Tibial nerve (tissue), 4 donors: ENCODE results near the gene CSNK1G3. TPM values are rescaled to one million over a fixed set of nuclear protein-coding genes. Genes with fewer than 3 reads are reported as not detected.
A peak's percentile ranks its signal among the peaks of the same experiment; 100 is the strongest.

ENCODE experiments used
- DNase-seq, 2 donors: peaks; one replicate each; pipeline ENCODE4 v3.0.0-alpha.2; 2019; ENCODE audit warnings: low spot score in 2 of 2
- H3K27ac ChIP-seq, 4 donors: fragments of 200-600 bp; sonication (generic) in 3 of 4; one replicate each; pipeline ENCODE4 v1.5.1; 2017 to 2019; ENCODE audit warnings: mild to moderate bottlenecking in 1 of 4
- H3K27me3 ChIP-seq, 2 donors: fragments of 200-600 bp; sonication (generic) in 1 of 2; one replicate each; pipeline versions ENCODE4 v1.5.1 to v1.6.0; 2017 to 2019
- H3K36me3 ChIP-seq, 3 donors: fragments of 200-600 bp; sonication (generic); one replicate each; pipeline ENCODE4 v1.5.1; 2018 to 2019
- H3K4me1 ChIP-seq, 4 donors: fragments of 200-600 bp; sonication (generic) in 3 of 4; one replicate each; pipeline ENCODE4 v1.5.1; 2017 to 2019
- H3K4me3 ChIP-seq, 4 donors: fragments of 200-600 bp; sonication (generic) in 3 of 4; one replicate each; pipeline ENCODE4 v1.5.1; 2017 to 2019; ENCODE audit warnings: mild to moderate bottlenecking in 1 of 4, moderate library complexity in 1 of 4
- H3K9me3 ChIP-seq, 4 donors: fragments of 200-600 bp; sonication (generic) in 3 of 4; one replicate each; pipeline ENCODE4 v1.5.1; 2017 to 2019
- CTCF ChIP-seq, 5 experiments: fragments of 200-600 bp in 3 of 5; fragments of 450-650 bp in 2 of 5; sonication (generic) in 3 of 5; IDR thresholded peaks; one replicate each; pipeline ENCODE4 v1.5.1; 2016 to 2019; ENCODE audit warnings: antibody characterized with exemption in 5 of 5, mild to moderate bottlenecking in 3 of 5, moderate library complexity in 2 of 5
- EP300 ChIP-seq, 2 donors: sonication (generic); formaldehyde crosslinking; IDR thresholded peaks; one replicate each; pipeline ENCODE4 v1.6.1; 2017; ENCODE audit warnings: antibody characterized with exemption in 2 of 2, mild to moderate bottlenecking in 1 of 2
- POLR2A ChIP-seq, 2 donors: fragments of 450-650 bp; IDR thresholded peaks; one replicate each; pipeline ENCODE4 v1.6.1; 2017; ENCODE audit warnings: antibody characterized with exemption in 2 of 2, mild to moderate bottlenecking in 2 of 2, moderate library complexity in 2 of 2
- WGBS, 2 donors: methylation state at CpG; one replicate each; pipeline ENCODE4 v1.1.5; 2018; 5-methylcytosine and 5-hydroxymethylcytosine counted together
- total RNA-seq, 4 donors: library from RNA; depleted of rRNA; stranded (reverse); fragments of >200 nt; gene quantifications; one replicate each; pipeline ENCODE4 v1.1.0, GENCODE V29; 2016

The CSNK1G3 gene
- total RNA-seq, 4 donors from 2014 or later = 34.5 to 48.1 (median 39.5) TPM

GRCh38 chr5:123610209-123610608 lies 98.2 kb downstream of the CSNK1G3 start:
- no peak for TF ChIP-seq CTCF (IDR thresholded peaks at IDR 0.05)
- no peak for TF ChIP-seq EP300 (IDR thresholded peaks at IDR 0.05)
- no peak for TF ChIP-seq POLR2A (IDR thresholded peaks at IDR 0.05)
- 91 to 92% methylated on average over 2 of the region's 2 CpGs for WGBS, 2 donors
- peaks cover 0 to 13% (median 2%) of the 10 kb centered on the region in 4 donors for H3K4me1 ChIP-seq
- no peak overlapping the region for H3K4me3 ChIP-seq
- peak overlapping the region in 1 of 4 donors; percentile 32 for H3K27ac ChIP-seq
- H3K36me3 ChIP-seq = peaks cover 0 to 16% (median 6%) of the 10 kb centered on the region in 3 donors
- H3K9me3 ChIP-seq = no peaks in the 10 kb centered on the region
- no peak for DNase-seq
- H3K27me3 ChIP-seq = no peaks in the 10 kb centered on the region

GRCh38 chr5:123610665-123611405 lies 98.9 kb downstream of the CSNK1G3 start:
- Histone ChIP-seq H3K27ac (peak overlapping the region in 1 of 4 donors; percentile 32), H3K4me1 (peaks cover 0 to 13% (median 2%) of the 10 kb centered on the region in 4 donors), H3K36me3 (peaks cover 0 to 18% (median 6%) of the 10 kb centered on the region in 3 donors), H3K4me3 (no peak overlapping the region), H3K27me3 (no peaks in the 10 kb centered on the region), H3K9me3 (no peaks in the 10 kb centered on the region)
- 37 to 39% methylated on average over 5 of the region's 5 CpGs for WGBS, 2 donors
- TF ChIP-seq POLR2A (IDR thresholded peaks at IDR 0.05) (no peak), CTCF (IDR thresholded peaks at IDR 0.05) (peak; percentile 85 to 96 (median 90)), EP300 (IDR thresholded peaks at IDR 0.05) (no peak)
- DNase-seq = peak in 1 of 2 donors; percentile 72

- WGBS, 2 donors = 56 to 64% methylated on average over 1 of the region's 1 CpG
- no peak for TF ChIP-seq POLR2A (IDR thresholded peaks at IDR 0.05)
- TF ChIP-seq CTCF (IDR thresholded peaks at IDR 0.05) = no peak
- no peak for TF ChIP-seq EP300 (IDR thresholded peaks at IDR 0.05)
These were observed 99.4 kb downstream of the CSNK1G3 start for GRCh38 chr5:123611406-123611709.

GRCh38 chr5:123617561-123617960 lies 105.6 kb downstream of the CSNK1G3 start:
- TF ChIP-seq CTCF (IDR thresholded peaks at IDR 0.05) = no peak
- TF ChIP-seq EP300 (IDR thresholded peaks at IDR 0.05) = no peak
- no peak for TF ChIP-seq POLR2A (IDR thresholded peaks at IDR 0.05)
- Histone ChIP-seq H3K27me3 (no peaks in the 10 kb centered on the region), H3K36me3 (peaks cover 0 to 14% (median 0%) of the 10 kb centered on the region in 3 donors), H3K4me1 (no peaks in the 10 kb centered on the region), H3K27ac (peak overlapping the region in 1 of 4 donors; percentile 29), H3K9me3 (no peaks in the 10 kb centered on the region), H3K4me3 (no peak overlapping the region)
- no peak for DNase-seq

More at GRCh38 chr5:123611406-123611709, 99.4 kb downstream of the CSNK1G3 start:
- no peak overlapping the region for H3K27ac ChIP-seq
- H3K4me3 ChIP-seq = no peak overlapping the region
- peaks cover 0 to 18% (median 6%) of the 10 kb centered on the region in 3 donors for H3K36me3 ChIP-seq
- H3K4me1 ChIP-seq = peaks cover 0 to 13% (median 2%) of the 10 kb centered on the region in 4 donors
- DNase-seq = no peak
- H3K27me3 ChIP-seq = no peaks in the 10 kb centered on the region
- no peaks in the 10 kb centered on the region for H3K9me3 ChIP-seq

- DNase-seq = no peak
- H3K4me3 ChIP-seq = no peak overlapping the region
- no peaks in the 10 kb centered on the region for H3K36me3 ChIP-seq
- H3K4me1 ChIP-seq = no peaks in the 10 kb centered on the region
- no peaks in the 10 kb centered on the region for H3K27me3 ChIP-seq
- 93 to 96% methylated on average over 2 of the region's 2 CpGs for WGBS, 2 donors
- TF ChIP-seq CTCF (IDR thresholded peaks at IDR 0.05) = no peak
- TF ChIP-seq POLR2A (IDR thresholded peaks at IDR 0.05) = no peak
- TF ChIP-seq EP300 (IDR thresholded peaks at IDR 0.05) = no peak
- H3K27ac ChIP-seq = no peak overlapping the region
- peaks cover 0 to 34% (median 5%) of the 10 kb centered on the region in 4 donors for H3K9me3 ChIP-seq
These were observed 114.1 kb downstream of the CSNK1G3 start for GRCh38 chr5:123626051-123626450.
